Neuronal stem cell (in vitro differentiated cells): ENCODE data around the gene SYT8.
A peak's percentile ranks its signal among the peaks of the same experiment; 100 is the strongest.

ENCODE experiments used
- DNase-seq: peaks from one replicate; pipeline ENCODE4 v3.0.0-alpha.2; 2013; ENCODE audit warnings: low spot score
- H2AFZ ChIP-seq: one replicate; pipeline ENCODE4 v1.6.1; 2013; ENCODE audit warnings: mild to moderate bottlenecking, low read length, inconsistent platforms
- H2AK5ac ChIP-seq: 2 replicates; pipeline ENCODE4 v1.6.1; 2013; ENCODE audit warnings: low read depth, mild to moderate bottlenecking, inconsistent platforms, low read length, moderate library complexity, mixed read lengths
- H2BK120ac ChIP-seq: 2 replicates; pipeline ENCODE4 v1.6.1; 2013; ENCODE audit warnings: low read depth, mild to moderate bottlenecking, inconsistent platforms, low read length, moderate library complexity, mixed read lengths
- H2BK12ac ChIP-seq: one replicate; pipeline ENCODE4 v1.6.1; 2013; ENCODE audit warnings: low read length, inconsistent platforms
- H2BK15ac ChIP-seq: 2 replicates; pipeline ENCODE4 v1.6.1; 2013; ENCODE audit warnings: mild to moderate bottlenecking, low read length, inconsistent platforms, mixed read lengths
- H2BK5ac ChIP-seq: one replicate; pipeline ENCODE4 v1.6.1; 2013; ENCODE audit warnings: inconsistent platforms, mild to moderate bottlenecking, low read length, moderate library complexity
- H3K14ac ChIP-seq: one replicate; pipeline ENCODE4 v1.6.1; 2013; ENCODE audit warnings: low read length, inconsistent platforms
- H3K18ac ChIP-seq: 2 replicates; pipeline ENCODE4 v1.6.1; 2013; ENCODE audit warnings: low read length, inconsistent platforms
- H3K23ac ChIP-seq: 2 replicates; pipeline ENCODE4 v1.6.1; 2013; ENCODE audit warnings: low read depth, mild to moderate bottlenecking, mixed read lengths, low read length, inconsistent platforms; ENCODE audit not compliant: poor library complexity
- H3K27ac ChIP-seq: replicated peaks from 3 replicates; pipeline ENCODE4 v1.5.1; 2013; ENCODE audit warnings: low read length, inconsistent platforms
- H3K27me3 ChIP-seq, 3 experiments: 2 replicates each; pipeline ENCODE4 v1.6.1; 2013; ENCODE audit warnings: low read length in 3 of 3, mild to moderate bottlenecking in 2 of 3, inconsistent platforms in 1 of 3, low read depth in 1 of 3, mixed read lengths in 1 of 3, moderate library complexity in 1 of 3; ENCODE audit not compliant: control insufficient read depth in 3 of 3, insufficient read depth in 3 of 3
- H3K36me3 ChIP-seq, 2 donors: replicated peaks in 1 of 2; 2 replicates each; pipeline ENCODE4 v1.6.1; 2013; ENCODE audit warnings: low read length in 2 of 2; ENCODE audit not compliant: control insufficient read depth in 2 of 2, insufficient read depth in 2 of 2
- H3K4ac ChIP-seq: 2 replicates; pipeline ENCODE4 v1.6.1; 2013; ENCODE audit warnings: inconsistent platforms, mild to moderate bottlenecking, low read length, moderate library complexity
- H3K4me1 ChIP-seq, 2 donors: 1 replicate in 1 of 2; 2 replicates in 1 of 2; pipeline ENCODE4 v1.6.1; 2013; ENCODE audit warnings: low read length in 2 of 2, low read depth in 1 of 2; ENCODE audit not compliant: control insufficient read depth in 2 of 2, insufficient read depth in 1 of 2
- H3K4me2 ChIP-seq: one replicate; pipeline ENCODE4 v1.6.1; 2013; ENCODE audit warnings: mild to moderate bottlenecking, low read length, inconsistent platforms; ENCODE audit not compliant: insufficient read depth, poor library complexity, severe bottlenecking
- H3K4me3 ChIP-seq, 2 donors: 2 replicates each; pipeline ENCODE4 v1.5.1; 2013; ENCODE audit warnings: low read length in 2 of 2, mild to moderate bottlenecking in 2 of 2, inconsistent platforms in 1 of 2, moderate library complexity in 1 of 2
- H3K79me1 ChIP-seq: one replicate; pipeline ENCODE4 v1.6.1; 2013; ENCODE audit warnings: low read depth, mild to moderate bottlenecking, inconsistent platforms, low read length, moderate library complexity
- H3K9ac ChIP-seq: one replicate; pipeline ENCODE4 v1.6.1; 2013; ENCODE audit warnings: mild to moderate bottlenecking, low read depth, low read length, inconsistent platforms; ENCODE audit not compliant: poor library complexity
- H3K9me3 ChIP-seq, 2 donors: replicated peaks in 1 of 2; 2 replicates each; pipeline versions ENCODE3 to v1.6.1; 2013; ENCODE audit warnings: low read length in 2 of 2, mild to moderate bottlenecking in 2 of 2, inconsistent platforms in 1 of 2, low read depth in 1 of 2, mixed read lengths in 1 of 2, moderate library complexity in 1 of 2; ENCODE audit not compliant: control insufficient read depth in 2 of 2, insufficient read depth in 1 of 2
- H4K8ac ChIP-seq: one replicate; pipeline ENCODE4 v1.6.1; 2013; ENCODE audit warnings: low read depth, mild to moderate bottlenecking, inconsistent platforms, low read length, moderate library complexity
- H4K91ac ChIP-seq: one replicate; pipeline ENCODE4 v1.6.1; 2013; ENCODE audit warnings: low read length, low read depth, mild to moderate bottlenecking, inconsistent platforms; ENCODE audit not compliant: poor library complexity
- WGBS, 2 donors: extraction: QIAGEN DNeasy Blood & Tissue Kit; methylation state at CpG; one replicate each; pipeline ENCODE4 v1.1.7; 2013; ENCODE audit warnings: missing lambda C conversion rate in 2 of 2, mixed read lengths in 1 of 2; ENCODE audit not compliant: insufficient read length in 2 of 2, insufficient replicate concordance in 1 of 2; ENCODE audit errors: extremely low coverage in 2 of 2; 5-methylcytosine and 5-hydroxymethylcytosine counted together

Gene SYT8

GRCh38 chr11:1830004-1830321 is 4.8 kb upstream of the SYT8 start:
- Histone ChIP-seq H3K27ac (no peak overlapping the region), H3K9me3 (no peaks in the 10 kb centered on the region)
- WGBS, 2 donors = no CpG with 5 or more reads among the region's 6 CpGs

GRCh38 chr11:1830322-1831223 is 4.2 kb upstream of the SYT8 start:
- no peak overlapping the region for H2BK120ac ChIP-seq
- H3K9ac ChIP-seq = no peak overlapping the region
- H2AK5ac ChIP-seq = peak overlapping the region; percentile 56
- H3K4me2 ChIP-seq = no peak overlapping the region
- H3K18ac ChIP-seq = peak overlapping the region; percentile 61
- H4K8ac ChIP-seq = no peak overlapping the region
- DNase-seq = no peak
- no peaks in the 10 kb centered on the region for H3K36me3 ChIP-seq
- peak overlapping the region; percentile 48 for H3K14ac ChIP-seq
- no peak overlapping the region for H3K4ac ChIP-seq
- H3K27ac ChIP-seq = no peak overlapping the region
- no peaks in the 10 kb centered on the region for H3K9me3 ChIP-seq
- WGBS, 2 donors = no CpG with 5 or more reads among the region's 33 CpGs
- peaks cover 0 to 72% (median 0%) of the 10 kb centered on the region in 3 experiments for H3K27me3 ChIP-seq
- no peak overlapping the region for H2BK15ac ChIP-seq
- no peak overlapping the region for H4K91ac ChIP-seq
- no peak overlapping the region for H3K23ac ChIP-seq
- H2BK12ac ChIP-seq = peak overlapping the region; percentile 79
- peak overlapping the region; percentile 85 for H2BK5ac ChIP-seq
- no peak overlapping the region for H3K4me3 ChIP-seq
- H3K4me1 ChIP-seq = peaks cover 0 to 18% of the 10 kb centered on the region in 2 donors
- H3K79me1 ChIP-seq = peaks cover 2% of the 10 kb centered on the region
- H2AFZ ChIP-seq = peak overlapping the region; percentile 24

More at GRCh38 chr11:1830004-1830321, 4.8 kb upstream of the SYT8 start:
- no peak overlapping the region for H3K4ac ChIP-seq
- H3K23ac ChIP-seq = no peak overlapping the region
- H2AFZ ChIP-seq = no peak overlapping the region
- H3K79me1 ChIP-seq = peaks cover 2% of the 10 kb centered on the region
- H3K4me1 ChIP-seq = peaks cover 0 to 18% of the 10 kb centered on the region in 2 donors
- H4K91ac ChIP-seq = peak overlapping the region; percentile 43
- H3K9ac ChIP-seq = no peak overlapping the region
- H3K18ac ChIP-seq = peak overlapping the region; percentile 61
- H3K36me3 ChIP-seq = no peaks in the 10 kb centered on the region
- peak overlapping the region; percentile 79 for H2BK12ac ChIP-seq
- H2BK120ac ChIP-seq = no peak overlapping the region
- no peak overlapping the region for H3K4me2 ChIP-seq
- peak overlapping the region; percentile 56 for H2AK5ac ChIP-seq
- peak overlapping the region; percentile 85 for H2BK5ac ChIP-seq
- H3K14ac ChIP-seq = peak overlapping the region; percentile 32
- H3K27me3 ChIP-seq = peaks cover 0 to 67% (median 0%) of the 10 kb centered on the region in 3 experiments
- H4K8ac ChIP-seq = no peak overlapping the region
- H2BK15ac ChIP-seq = no peak overlapping the region
- DNase-seq = no peak
- H3K4me3 ChIP-seq = no peak overlapping the region

GRCh38 chr11:1831338-1832210 is 3.2 kb upstream of the SYT8 start:
- no peak overlapping the region for H4K8ac ChIP-seq
- peaks cover 0 to 78% (median 0%) of the 10 kb centered on the region in 3 experiments for H3K27me3 ChIP-seq
- peak overlapping the region; percentile 47 for H3K4ac ChIP-seq
- H3K4me3 ChIP-seq = no peak overlapping the region
- H3K9me3 ChIP-seq = no peaks in the 10 kb centered on the region
- peak overlapping the region; percentile 5 for H4K91ac ChIP-seq
- H3K36me3 ChIP-seq = no peaks in the 10 kb centered on the region
- peak overlapping the region; percentile 48 for H2BK120ac ChIP-seq
- H2BK5ac ChIP-seq = peak overlapping the region; percentile 77
- no peaks in the 10 kb centered on the region for H3K79me1 ChIP-seq
- H2BK15ac ChIP-seq = peak overlapping the region; percentile 100
- H3K27ac ChIP-seq = no peak overlapping the region
- peak overlapping the region; percentile 76 for H3K18ac ChIP-seq
- H2BK12ac ChIP-seq = peak overlapping the region; percentile 93
- peak overlapping the region; percentile 72 for H2AK5ac ChIP-seq
- peak overlapping the region; percentile 77 for H2AFZ ChIP-seq
- DNase-seq = no peak
- H3K4me1 ChIP-seq = peaks cover 0 to 18% of the 10 kb centered on the region in 2 donors
- no peak overlapping the region for H3K14ac ChIP-seq
- WGBS, 2 donors = no CpG with 5 or more reads among the region's 26 CpGs
- no peak overlapping the region for H3K9ac ChIP-seq
- no peak overlapping the region for H3K23ac ChIP-seq
- H3K4me2 ChIP-seq = no peak overlapping the region
